ENCODE results near the gene NCAM1.

Gene NCAM1

DNA sequence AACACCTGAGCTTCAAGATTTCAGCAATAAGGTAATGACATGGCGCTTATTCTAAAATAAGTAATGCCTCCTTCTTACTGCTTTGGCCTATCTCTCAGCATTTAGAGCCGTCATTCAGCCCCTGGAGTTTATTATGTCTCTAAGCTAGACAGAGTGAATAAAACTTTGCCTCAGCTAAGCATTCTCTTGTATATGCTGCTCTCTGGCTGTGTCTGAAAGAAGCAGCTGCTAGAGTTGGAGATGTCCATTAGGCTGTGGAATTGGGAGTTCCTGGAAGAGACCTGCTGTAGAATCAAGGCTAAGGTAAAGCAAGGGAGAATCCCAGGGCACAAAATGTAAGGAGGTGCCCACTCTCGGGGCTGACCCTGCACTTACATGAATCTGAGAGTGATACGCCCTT is 317.7 kb downstream of the NCAM1 start:
- no peaks in the 10 kb centered on the region for H3K9me3 ChIP-seq (ENCODE audit: control insufficient read depth, insufficient read depth, low read depth, low read length)
- H3K4me1 ChIP-seq (ENCODE audit: control insufficient read depth, insufficient read depth, low read length) = no peaks in the 10 kb centered on the region
- ChIA-PET CTCF (interaction anchor here (1.2 to 1.9 kb wide), 2 partner anchors 11 to 691 kb away, joined by 4 to 11 read pairs; no protein-coding TSS in a partner anchor), POLR2A (no interaction called here)
- peaks cover 0 to 2% of the 10 kb centered on the region in 2 experiments; a peak in 1 of 3 replicates for H3K36me3 ChIP-seq (ENCODE audit: control insufficient read depth in 2 of 2, insufficient read depth in 1 of 2, low read length in 2 of 2)
- no peak for TF ChIP-seq MZF1 (tag by site-specific recombination; IDR thresholded peaks at IDR 0.05; ENCODE audit: borderline replicate concordance)
- TF ChIP-seq ZNF175 (tag by site-specific recombination; IDR thresholded peaks at IDR 0.05) = no peak
- no peak for TF ChIP-seq ZNF404 (tag by site-specific recombination; IDR thresholded peaks at IDR 0.05)
- no peak for TF ChIP-seq SP3 (tag by site-specific recombination; IDR thresholded peaks at IDR 0.05)
- TF ChIP-seq ZNF600 (tag by site-specific recombination; IDR thresholded peaks at IDR 0.05) = no peak
- TF ChIP-seq ZNF701 (tag by site-specific recombination; IDR thresholded peaks at IDR 0.05) = no peak
- no peak for TF ChIP-seq MYNN (tag by site-specific recombination; IDR thresholded peaks at IDR 0.05; ENCODE audit: borderline replicate concordance)
- H3K4me3 ChIP-seq (ENCODE audit: low read depth, low read length) = no peak overlapping the region
- H3K27ac ChIP-seq (ENCODE audit: extremely low read depth, low read depth, low read length) = no peak overlapping the region

DNA sequence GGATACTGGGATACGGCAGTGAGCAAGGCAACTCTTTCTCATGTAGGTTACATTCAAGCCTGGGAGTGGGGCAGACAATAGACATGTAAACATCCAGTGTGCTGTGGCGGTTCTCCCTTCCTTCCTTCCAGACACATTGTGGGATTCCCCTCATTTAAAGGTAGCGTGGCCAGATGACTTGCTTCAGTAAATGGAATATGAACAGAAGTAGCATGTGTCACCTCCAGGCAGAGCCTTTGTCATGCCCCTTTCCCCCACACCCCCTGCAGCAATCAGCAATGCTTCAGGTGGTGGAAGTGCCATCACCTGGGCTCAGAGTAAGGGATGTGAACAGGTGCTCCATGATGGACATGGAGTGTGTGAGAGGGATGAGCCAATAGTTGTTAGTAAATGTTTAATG is 318.4 kb downstream of the NCAM1 start:
- Histone ChIP-seq H3K9me3 (ENCODE audit: control insufficient read depth, insufficient read depth, low read depth, low read length) (no peaks in the 10 kb centered on the region), H3K36me3 (ENCODE audit: control insufficient read depth in 2 of 2, insufficient read depth in 1 of 2, low read length in 2 of 2) (peaks cover 0 to 2% of the 10 kb centered on the region in 2 experiments; a peak in 1 of 3 replicates), H3K4me3 (ENCODE audit: low read depth, low read length) (no peak overlapping the region), H3K27ac (ENCODE audit: extremely low read depth, low read depth, low read length) (no peak overlapping the region), H3K4me1 (ENCODE audit: control insufficient read depth, insufficient read depth, low read length) (no peaks in the 10 kb centered on the region)
- POLR2A ChIA-PET = no interaction called here
- CTCF ChIA-PET = interaction anchor here (1.2 to 1.9 kb wide), 2 partner anchors 10 to 691 kb away, joined by 4 to 11 read pairs; no protein-coding TSS in a partner anchor
- TF ChIP-seq ZXDB (tag by site-specific recombination; IDR thresholded peaks at IDR 0.05) (no peak), PRDM2 (tag by site-specific recombination; IDR thresholded peaks at IDR 0.05; ENCODE audit: borderline replicate concordance) (no peak), ZNF266 (tag by site-specific recombination; IDR thresholded peaks at IDR 0.05; ENCODE audit: low read depth) (no peak), KLF8 (tag by site-specific recombination; IDR thresholded peaks at IDR 0.05) (no peak), ZNF148 (tag by site-specific recombination; IDR thresholded peaks at IDR 0.05; ENCODE audit: borderline replicate concordance) (no peak), ZNF426 (tag by site-specific recombination; IDR thresholded peaks at IDR 0.05) (no peak), PRDM1 (tag by site-specific recombination; IDR thresholded peaks at IDR 0.05) (no peak), ZNF521 (tag by site-specific recombination; IDR thresholded peaks at IDR 0.05) (no peak), ZEB2 (tag by site-specific recombination; IDR thresholded peaks at IDR 0.05) (no peak), HOXD13 (CRISPR knock-in tag; IDR thresholded peaks at IDR 0.05; ENCODE audit: borderline replicate concordance) (no peak)

Measured in HEK293 (cell line).